Gastroesophageal sphincter (tissue), 4 donors: Measurements from ENCODE around the gene KNDC1. TPM values are rescaled to one million over a fixed set of nuclear protein-coding genes. Genes with fewer than 3 reads are reported as not detected.

Experiments
- ATAC-seq: fragments of 150-250 bp; one replicate; pipeline ENCODE4 v1.9.1; 2016; ENCODE audit warnings: mild to moderate bottlenecking, moderate library complexity
- H3K27ac ChIP-seq, 4 donors: fragments of 200-600 bp; sonication (generic) in 3 of 4; 1 replicate in 3 of 4; 2 replicates in 1 of 4; pipeline ENCODE4 v1.5.1; 2016 to 2019
- H3K27me3 ChIP-seq: fragments of 200-600 bp; sonication (generic); one replicate; pipeline ENCODE4 v1.5.1; 2019
- H3K36me3 ChIP-seq, 2 donors: fragments of 200-600 bp; sonication (generic); one replicate each; pipeline ENCODE4 v1.5.1; 2019; ENCODE audit warnings: control low read depth in 1 of 2
- H3K4me1 ChIP-seq, 3 donors: fragments of 200-600 bp; sonication (generic); 1 replicate in 2 of 3; 2 replicates in 1 of 3; pipeline ENCODE4 v1.5.1; 2016 to 2019; ENCODE audit warnings: control low read depth in 2 of 3
- H3K4me3 ChIP-seq, 2 donors: fragments of 200-600 bp; sonication (generic); one replicate each; pipeline ENCODE4 v1.5.1; 2019; ENCODE audit warnings: mild to moderate bottlenecking in 1 of 2, moderate library complexity in 1 of 2
- H3K9me3 ChIP-seq, 3 donors: fragments of 200-600 bp; sonication (generic); one replicate each; pipeline ENCODE4 v1.5.1; 2017 to 2019; ENCODE audit warnings: control low read depth in 2 of 3
- CTCF ChIP-seq, 4 experiments: fragments of 200-600 bp in 2 of 4; fragments of 450-650 bp in 2 of 4; sonication (generic) in 1 of 4; IDR thresholded peaks; one replicate each; pipeline ENCODE4 v1.5.1; 2017 to 2019; ENCODE audit warnings: antibody characterized with exemption in 4 of 4, mild to moderate bottlenecking in 2 of 4, moderate library complexity in 2 of 4
- EP300 ChIP-seq: sonication (generic); formaldehyde crosslinking; IDR thresholded peaks from one replicate; pipeline ENCODE4 v1.6.1; 2017; ENCODE audit warnings: antibody characterized with exemption, mild to moderate bottlenecking
- POLR2A ChIP-seq, 2 donors: fragments of 450-650 bp; IDR thresholded peaks; one replicate each; pipeline ENCODE4 v1.6.1; 2017; ENCODE audit warnings: antibody characterized with exemption in 2 of 2, mild to moderate bottlenecking in 2 of 2, moderate library complexity in 1 of 2
- POLR2AphosphoS5 ChIP-seq: sonication (generic); formaldehyde crosslinking; IDR thresholded peaks from one replicate; pipeline ENCODE4 v1.6.1; 2017; ENCODE audit warnings: antibody characterized with exemption
- WGBS, 2 donors: methylation state at CpG; one replicate each; pipeline ENCODE4 v1.1.5; 2018; ENCODE audit warnings: low coverage in 1 of 2; 5-methylcytosine and 5-hydroxymethylcytosine counted together
- total RNA-seq, 4 donors: library from RNA; depleted of rRNA; stranded (reverse); fragments of >200 nt; gene quantifications; one replicate each; pipeline ENCODE4 v1.1.0, GENCODE V29; 2016

The KNDC1 gene
- total RNA-seq, 4 donors from 2014 or later: 0.62 to 3.4 (median 0.98) TPM

- H3K36me3 ChIP-seq: no peaks in the 10 kb centered on the region
- no peaks in the 10 kb centered on the region for H3K9me3 ChIP-seq
- H3K27me3 ChIP-seq: peaks cover 37% of the 10 kb centered on the region
- ATAC-seq: no peak
- WGBS, 2 donors: 100% methylated on average over 2 of the region's 23 CpGs; no CpG with 5 or more reads in 1 of the 2 donors
- TF ChIP-seq POLR2AphosphoS5 (no peak), CTCF (IDR thresholded peaks at IDR 0.05) (no peak), EP300 (no peak), POLR2A (IDR thresholded peaks at IDR 0.05) (no peak)
- H3K4me1 ChIP-seq: no peaks in the 10 kb centered on the region
- no peak overlapping the region for H3K27ac ChIP-seq
- H3K4me3 ChIP-seq: no peak overlapping the region
Measured at GRCh38 chr10:133180965-133181639, 21.1 kb downstream of the KNDC1 start.

GRCh38 chr10:133182190-133182589 is 22.2 kb downstream of the KNDC1 start:
- no peak for ATAC-seq
- Histone ChIP-seq H3K27ac (no peak overlapping the region), H3K4me3 (no peak overlapping the region), H3K9me3 (no peaks in the 10 kb centered on the region), H3K4me1 (no peaks in the 10 kb centered on the region), H3K27me3 (peaks cover 48% of the 10 kb centered on the region), H3K36me3 (no peaks in the 10 kb centered on the region)
- no peak for TF ChIP-seq POLR2AphosphoS5
- TF ChIP-seq EP300: no peak
- no peak for TF ChIP-seq CTCF (IDR thresholded peaks at IDR 0.05)
- no peak for TF ChIP-seq POLR2A (IDR thresholded peaks at IDR 0.05)
- WGBS, 2 donors: 100% methylated on average over 1 of the region's 14 CpGs; no CpG with 5 or more reads in 1 of the 2 donors

DNA sequence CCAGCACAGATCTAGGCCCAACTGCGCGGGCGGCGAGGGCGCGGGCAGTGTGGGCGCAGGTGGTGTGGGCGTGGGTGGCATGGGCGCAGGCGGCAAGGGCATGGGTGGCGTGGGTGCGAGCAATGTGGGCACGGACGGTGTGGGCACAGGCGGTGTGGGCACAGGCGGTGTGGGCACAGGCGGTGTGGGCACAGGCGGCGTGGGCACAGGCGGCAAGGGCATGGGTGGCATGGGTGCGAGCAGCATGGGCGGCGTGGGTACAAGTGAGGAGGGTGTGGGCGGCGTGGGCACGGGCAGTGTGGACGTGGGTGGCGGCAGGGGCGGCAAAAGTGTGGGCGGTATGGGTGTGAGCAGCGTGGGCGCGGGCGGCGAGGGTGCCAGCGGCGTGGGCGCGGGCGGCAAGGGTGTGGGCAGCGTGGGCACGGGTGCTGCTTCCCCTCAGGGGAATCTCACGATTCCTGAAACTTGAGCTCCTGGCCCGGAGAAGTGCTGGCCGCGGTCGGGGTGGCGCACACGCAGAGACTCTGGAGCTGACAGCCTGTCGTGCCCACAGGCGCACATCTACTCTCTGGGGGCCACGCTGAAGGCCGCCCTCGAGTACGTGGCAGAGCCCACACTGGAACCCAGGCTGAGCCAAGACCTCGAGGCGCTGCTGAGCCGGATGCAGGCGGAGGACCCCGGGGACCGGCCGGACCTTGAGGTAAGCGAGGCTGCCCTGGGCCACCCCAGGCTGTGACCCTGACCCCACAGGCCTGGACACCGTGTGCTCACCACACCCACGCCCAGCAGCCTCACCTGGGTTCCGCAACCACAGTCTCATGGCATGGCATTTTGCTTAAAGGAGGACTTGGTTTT is 23.0 kb downstream of the KNDC1 start:
- no peak for ATAC-seq
- Histone ChIP-seq H3K27me3 (peaks cover 54% of the 10 kb centered on the region), H3K36me3 (no peaks in the 10 kb centered on the region), H3K4me1 (no peaks in the 10 kb centered on the region), H3K9me3 (no peaks in the 10 kb centered on the region), H3K27ac (no peak overlapping the region), H3K4me3 (no peak overlapping the region)
- WGBS, 2 donors: 90 to 95% methylated on average over 4 to 34 of the region's 66 CpGs
- TF ChIP-seq POLR2AphosphoS5 (no peak), POLR2A (IDR thresholded peaks at IDR 0.05) (no peak), EP300 (no peak), CTCF (IDR thresholded peaks at IDR 0.05) (no peak)

DNA sequence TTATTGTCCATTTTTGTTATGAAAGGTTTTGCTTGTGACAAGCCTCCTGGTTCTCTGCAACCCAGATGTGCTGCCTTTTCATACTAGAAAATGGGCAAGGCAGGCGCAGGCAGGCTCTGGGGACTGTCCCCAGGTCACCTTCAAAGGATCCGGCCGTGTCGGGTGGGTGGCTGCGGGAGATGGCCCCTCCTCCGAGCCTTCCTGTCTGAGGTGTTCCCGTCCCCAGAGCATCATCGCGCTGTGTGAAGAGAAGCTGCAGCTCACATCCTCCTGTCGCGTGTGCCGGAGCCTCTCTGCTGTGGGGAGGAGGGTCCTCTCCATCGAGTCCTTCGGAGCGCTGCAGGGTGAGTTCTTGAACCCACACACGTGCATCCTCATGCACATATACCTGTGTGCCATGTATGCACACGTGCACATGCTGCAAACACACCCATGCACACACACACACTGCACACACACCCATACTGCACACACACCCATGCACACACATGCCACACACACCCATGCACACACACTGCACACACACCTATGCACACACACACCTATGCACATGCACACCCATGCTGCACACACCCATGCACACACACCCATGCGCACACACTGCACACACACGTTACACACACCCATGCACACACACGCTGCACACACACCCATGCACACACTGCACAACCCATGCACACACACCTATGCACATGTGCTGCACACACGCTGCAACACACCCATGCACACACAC is 23.8 kb downstream of the KNDC1 start:
- TF ChIP-seq POLR2AphosphoS5 (no peak), CTCF (IDR thresholded peaks at IDR 0.05) (no peak), EP300 (no peak), POLR2A (IDR thresholded peaks at IDR 0.05) (no peak)
- Histone ChIP-seq H3K4me1 (no peaks in the 10 kb centered on the region), H3K9me3 (no peaks in the 10 kb centered on the region), H3K4me3 (no peak overlapping the region), H3K36me3 (no peaks in the 10 kb centered on the region), H3K27ac (no peak overlapping the region), H3K27me3 (peaks cover 61% of the 10 kb centered on the region)
- no peak for ATAC-seq
- 79 to 86% methylated on average over 4 of the region's 21 CpGs for WGBS, 2 donors
